Effector memory CD4-positive, alpha-beta T cell (primary cell): Measurements from ENCODE around the gene DGCR2.
A peak's percentile ranks its signal among the peaks of the same experiment; 100 is the strongest.
"Not testable (repeated sequence)": the region's sequence is repeated elsewhere in the genome, so short reads cannot be mapped to it uniquely, and the experiment has no call there.

Experiments
- DNase-seq, 3 donors: peaks; one replicate each; pipeline ENCODE4 v3.0.0-alpha.2; 2020
- H3K27ac ChIP-seq: 2 replicates; pipeline ENCODE4 v1.7.0; 2013; ENCODE audit warnings: mild to moderate bottlenecking, low read length, moderate library complexity; ENCODE audit not compliant: insufficient read depth, poor library complexity, severe bottlenecking
- H3K27me3 ChIP-seq: replicated peaks from 2 replicates; pipeline ENCODE4 v1.7.0; 2013; ENCODE audit warnings: mild to moderate bottlenecking, low read length; ENCODE audit not compliant: insufficient read depth, control insufficient read depth, poor library complexity, severe bottlenecking
- H3K36me3 ChIP-seq: 2 replicates; pipeline ENCODE4 v1.7.0; 2013; ENCODE audit warnings: mild to moderate bottlenecking, low read length, moderate library complexity; ENCODE audit not compliant: control insufficient read depth, insufficient read depth
- H3K4me1 ChIP-seq: 2 replicates; pipeline ENCODE4 v1.7.0; 2013; ENCODE audit warnings: low read length, mild to moderate bottlenecking; ENCODE audit not compliant: control insufficient read depth, insufficient read depth, poor library complexity, severe bottlenecking
- H3K4me3 ChIP-seq: 2 replicates; pipeline ENCODE4 v1.7.0; 2013; ENCODE audit warnings: low read length, low read depth, mild to moderate bottlenecking; ENCODE audit not compliant: insufficient read depth, poor library complexity, severe bottlenecking
- H3K9me3 ChIP-seq: 2 replicates; pipeline ENCODE4 v1.7.0; 2013; ENCODE audit warnings: mild to moderate bottlenecking, low read length, moderate library complexity; ENCODE audit not compliant: control insufficient read depth

The DGCR2 gene

DNA sequence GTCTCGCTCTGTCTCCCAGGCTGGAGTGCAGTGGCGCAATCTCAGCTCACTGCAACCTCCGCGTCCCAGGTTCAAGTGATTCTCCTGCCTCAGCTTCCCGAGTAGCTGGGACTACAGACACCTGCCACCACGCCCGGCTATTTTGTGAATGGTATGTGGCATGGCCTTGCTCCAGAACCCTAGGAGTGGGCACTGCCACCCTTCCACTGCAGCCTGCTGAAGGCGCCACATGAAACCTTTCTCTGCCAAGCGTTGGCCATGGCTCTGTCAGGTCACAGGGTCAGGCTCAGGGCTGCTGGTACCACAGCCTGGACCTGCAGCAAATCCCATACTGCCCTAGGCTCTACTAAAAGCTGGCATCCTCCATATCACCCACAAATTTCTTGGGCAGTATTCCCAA is 33.9 kb upstream of the DGCR2 start:
- not testable (repeated sequence) for H3K27ac ChIP-seq, H3K36me3 ChIP-seq, DNase-seq, H3K4me1 ChIP-seq, H3K9me3 ChIP-seq, H3K4me3 ChIP-seq
- H3K27me3 ChIP-seq: peaks cover 18% of the 10 kb centered on the region

- Histone ChIP-seq H3K27me3 (peaks cover 36% of the 10 kb centered on the region), H3K27ac (no peak overlapping the region)
Measured at GRCh38 chr22:19152942-19153883, 31.0 kb upstream of the DGCR2 start.

DNA sequence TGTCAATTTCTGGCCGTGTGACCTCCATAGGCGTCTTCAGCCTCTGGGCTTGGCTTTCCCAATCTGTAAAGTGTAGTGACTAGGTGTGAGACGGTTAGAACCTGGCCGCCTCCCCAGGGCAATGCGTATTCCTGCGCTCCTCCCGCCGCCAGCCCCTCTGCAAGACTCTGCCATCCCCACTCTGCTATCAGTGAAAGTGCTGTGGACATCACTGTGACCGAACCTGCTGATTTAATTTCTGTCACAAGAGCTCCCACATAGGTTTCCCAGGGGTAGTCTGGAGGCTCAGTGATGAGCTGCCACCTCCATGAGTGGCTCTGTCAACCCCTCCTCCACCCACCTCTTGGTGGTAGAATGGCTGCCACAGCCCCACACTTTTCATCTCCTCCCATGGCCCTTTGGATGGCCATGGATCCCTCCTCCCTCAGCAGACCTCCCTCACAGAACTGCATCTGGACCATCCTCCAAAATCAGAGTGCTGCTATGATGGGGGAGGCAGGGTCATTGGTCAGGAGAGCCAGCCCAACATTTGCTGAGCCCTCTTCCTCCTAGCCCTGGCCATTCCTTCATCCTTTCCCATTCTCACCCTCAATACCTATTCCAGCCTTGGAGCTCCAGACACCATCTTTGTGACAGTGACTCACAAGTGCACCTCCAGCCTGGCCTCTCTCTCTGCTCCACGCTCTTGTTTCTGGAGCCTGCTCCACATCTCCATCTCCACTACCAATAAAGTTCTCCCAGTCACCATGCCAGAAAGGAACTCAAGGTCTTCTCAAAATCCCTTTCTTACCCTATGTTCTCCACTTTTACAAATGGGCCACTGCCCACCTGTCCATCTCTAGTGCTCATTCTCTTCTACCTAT is 29.3 kb upstream of the DGCR2 start:
- Histone ChIP-seq H3K4me3 (no peak overlapping the region), H3K27me3 (peaks cover 36% of the 10 kb centered on the region), H3K9me3 (no peaks in the 10 kb centered on the region), H3K36me3 (no peaks in the 10 kb centered on the region), H3K27ac (no peak overlapping the region), H3K4me1 (peaks cover 15% of the 10 kb centered on the region)
- no peak for DNase-seq

More at GRCh38 chr22:19152942-19153883, 31.0 kb upstream of the DGCR2 start:
- no peak overlapping the region for H3K4me3 ChIP-seq
- no peak for DNase-seq
- no peaks in the 10 kb centered on the region for H3K9me3 ChIP-seq
- peaks cover 15% of the 10 kb centered on the region for H3K4me1 ChIP-seq
- H3K36me3 ChIP-seq: no peaks in the 10 kb centered on the region

- H3K4me3 ChIP-seq: no peak overlapping the region
- H3K27ac ChIP-seq: no peak overlapping the region
- no peaks in the 10 kb centered on the region for H3K36me3 ChIP-seq
- DNase-seq: no peak
- no peaks in the 10 kb centered on the region for H3K9me3 ChIP-seq
- H3K4me1 ChIP-seq: peaks cover 15% of the 10 kb centered on the region
- peaks cover 36% of the 10 kb centered on the region for H3K27me3 ChIP-seq
Measured at GRCh38 chr22:19150482-19151328, 28.5 kb upstream of the DGCR2 start.

GRCh38 chr22:19149991-19150390 is 27.8 kb upstream of the DGCR2 start, which contains the start of gene GSC2:
TSS of gene GSC2 (minus strand) at chr22:19150292. CDS start at chr22:19150283, 9 bp downstream.
- H3K27me3 ChIP-seq: peaks cover 36% of the 10 kb centered on the region
- DNase-seq: no peak
- H3K4me1 ChIP-seq: peaks cover 15% of the 10 kb centered on the region
- H3K4me3 ChIP-seq: peak within 1 kb of the TSS; percentile 32
- H3K9me3 ChIP-seq: no peaks in the 10 kb centered on the region
- H3K36me3 ChIP-seq: no peaks in the 10 kb centered on the region
- no peak within 1 kb of the TSS for H3K27ac ChIP-seq

GRCh38 chr22:19149047-19149883 is 27.1 kb upstream of the DGCR2 start:
- DNase-seq: peak in 1 of 3 donors; percentile 11
- H3K27me3 ChIP-seq: peaks cover 36% of the 10 kb centered on the region
- H3K4me3 ChIP-seq: peak overlapping the region; percentile 32

GRCh38 chr22:19148417-19149046 is 26.3 kb upstream of the DGCR2 start:
- Histone ChIP-seq H3K4me1 (peaks cover 19% of the 10 kb centered on the region), H3K9me3 (no peaks in the 10 kb centered on the region), H3K36me3 (no peaks in the 10 kb centered on the region), H3K27ac (no peak overlapping the region), H3K4me3 (no peak overlapping the region), H3K27me3 (peaks cover 33% of the 10 kb centered on the region)
- DNase-seq: no peak

More at GRCh38 chr22:19149047-19149883, 27.1 kb upstream of the DGCR2 start:
- Histone ChIP-seq H3K4me1 (peaks cover 15% of the 10 kb centered on the region), H3K9me3 (no peaks in the 10 kb centered on the region), H3K27ac (no peak overlapping the region), H3K36me3 (no peaks in the 10 kb centered on the region)

- peaks cover 28% of the 10 kb centered on the region for H3K27me3 ChIP-seq
- H3K4me1 ChIP-seq: peaks cover 24% of the 10 kb centered on the region
- no peak overlapping the region for H3K27ac ChIP-seq
- no peak for DNase-seq
- H3K9me3 ChIP-seq: no peaks in the 10 kb centered on the region
- no peak overlapping the region for H3K4me3 ChIP-seq
- H3K36me3 ChIP-seq: peaks cover 2% of the 10 kb centered on the region
Measured at GRCh38 chr22:19147195-19147780, 25.1 kb upstream of the DGCR2 start.
